Measurements from ENCODE around the gene XK.

DNA sequence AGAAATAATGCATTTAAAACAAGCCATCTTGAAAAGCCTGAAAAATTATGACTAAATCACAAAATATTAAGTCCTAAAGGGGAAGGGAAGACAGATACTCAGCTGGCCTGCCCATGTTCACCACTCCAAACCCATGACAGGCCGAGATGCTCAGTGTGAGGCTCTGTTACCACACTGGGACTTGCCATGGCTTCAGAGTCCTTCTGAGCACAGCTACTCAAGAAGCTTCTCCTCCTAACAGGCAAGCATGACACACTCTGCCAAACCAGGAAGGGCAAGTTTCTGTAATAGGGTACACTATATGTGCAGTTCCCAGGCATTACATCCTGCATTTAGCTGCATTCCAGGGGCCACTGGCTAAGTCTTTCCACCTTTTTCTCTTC is 60.2 kb downstream of the XK start:
- TF ChIP-seq, protein P1, sequence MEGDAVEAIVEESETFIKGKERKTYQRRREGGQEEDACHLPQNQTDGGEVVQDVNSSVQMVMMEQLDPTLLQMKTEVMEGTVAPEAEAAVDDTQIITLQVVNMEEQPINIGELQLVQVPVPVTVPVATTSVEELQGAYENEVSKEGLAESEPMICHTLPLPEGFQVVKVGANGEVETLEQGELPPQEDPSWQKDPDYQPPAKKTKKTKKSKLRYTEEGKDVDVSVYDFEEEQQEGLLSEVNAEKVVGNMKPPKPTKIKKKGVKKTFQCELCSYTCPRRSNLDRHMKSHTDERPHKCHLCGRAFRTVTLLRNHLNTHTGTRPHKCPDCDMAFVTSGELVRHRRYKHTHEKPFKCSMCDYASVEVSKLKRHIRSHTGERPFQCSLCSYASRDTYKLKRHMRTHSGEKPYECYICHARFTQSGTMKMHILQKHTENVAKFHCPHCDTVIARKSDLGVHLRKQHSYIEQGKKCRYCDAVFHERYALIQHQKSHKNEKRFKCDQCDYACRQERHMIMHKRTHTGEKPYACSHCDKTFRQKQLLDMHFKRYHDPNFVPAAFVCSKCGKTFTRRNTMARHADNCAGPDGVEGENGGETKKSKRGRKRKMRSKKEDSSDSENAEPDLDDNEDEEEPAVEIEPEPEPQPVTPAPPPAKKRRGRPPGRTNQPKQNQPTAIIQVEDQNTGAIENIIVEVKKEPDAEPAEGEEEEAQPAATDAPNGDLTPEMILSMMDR (conservative IDR thresholded peaks at IDR 0.05; ENCODE audit: low read depth, low read length): no peak
- TF ChIP-seq EZH2 (IDR thresholded peaks at IDR 0.05; ENCODE audit: borderline replicate concordance, low read depth, low read length, poor library complexity, severe bottlenecking): no peak
